Activated CD8-positive, alpha-beta memory T cell treated with anti-CD3 and anti-CD28 coated beads for 36 hours (primary cell): ENCODE measurements around the gene SLC9A3. TPM values are rescaled to one million over a fixed set of nuclear protein-coding genes. Genes with fewer than 3 reads are reported as not detected.

Experiments
- CTCF ChIA-PET: fragments of 350-600 bp; sonication (Branson Sonifier 250); formaldehyde crosslinking; loops from one replicate; lab custom pipeline; 2021; ENCODE audit warnings: antibody characterized with exemption; lab: Charles Lee
- POLR2A ChIA-PET: fragments of 350-600 bp; sonication (Branson Sonifier 250); formaldehyde crosslinking; loops from one replicate; lab custom pipeline; 2021; ENCODE audit warnings: antibody characterized with exemption; lab: Charles Lee
- total RNA-seq, 2 experiments: library from RNA; stranded (reverse); gene quantifications; one replicate each; pipeline ENCODE4 v1.2.3, GENCODE V29; 2021

Gene SLC9A3
- total RNA-seq, 2 experiments from 2014 or later = 2.2 to 2.6 TPM

DNA sequence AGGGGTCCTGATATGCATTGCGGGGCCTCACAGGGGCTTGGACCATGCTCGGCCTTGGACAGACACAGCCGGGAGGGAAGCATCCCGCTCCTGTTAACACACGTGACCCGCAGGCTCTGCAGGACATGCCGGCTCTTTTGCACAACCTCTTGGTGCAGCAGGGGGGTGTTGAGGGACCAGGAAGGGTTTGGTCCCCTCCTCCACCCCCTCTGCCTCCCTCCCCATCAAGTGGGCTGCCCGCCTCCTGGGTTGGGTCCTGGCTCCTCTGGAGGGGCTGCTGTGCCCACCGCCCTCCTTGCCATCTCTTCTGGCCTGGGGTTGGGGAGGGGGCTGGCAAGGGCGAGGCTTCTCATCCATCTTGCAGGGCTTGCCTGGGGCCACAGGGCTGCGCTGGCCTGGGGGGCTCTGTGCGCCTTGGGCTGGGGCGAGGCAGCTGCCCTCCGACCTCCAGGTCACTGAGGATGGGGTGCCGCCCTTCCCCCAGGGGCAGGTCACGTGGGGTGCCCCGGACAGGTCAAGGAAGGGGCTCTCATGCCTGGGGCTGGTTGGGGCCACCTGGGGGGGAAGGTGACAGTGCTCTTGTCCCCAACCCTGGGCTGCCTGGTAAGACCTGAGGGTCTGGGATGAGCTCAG is 16.8 kb upstream of the SLC9A3 start:
- CTCF ChIA-PET = no interaction called here
- POLR2A ChIA-PET = no interaction called here

DNA sequence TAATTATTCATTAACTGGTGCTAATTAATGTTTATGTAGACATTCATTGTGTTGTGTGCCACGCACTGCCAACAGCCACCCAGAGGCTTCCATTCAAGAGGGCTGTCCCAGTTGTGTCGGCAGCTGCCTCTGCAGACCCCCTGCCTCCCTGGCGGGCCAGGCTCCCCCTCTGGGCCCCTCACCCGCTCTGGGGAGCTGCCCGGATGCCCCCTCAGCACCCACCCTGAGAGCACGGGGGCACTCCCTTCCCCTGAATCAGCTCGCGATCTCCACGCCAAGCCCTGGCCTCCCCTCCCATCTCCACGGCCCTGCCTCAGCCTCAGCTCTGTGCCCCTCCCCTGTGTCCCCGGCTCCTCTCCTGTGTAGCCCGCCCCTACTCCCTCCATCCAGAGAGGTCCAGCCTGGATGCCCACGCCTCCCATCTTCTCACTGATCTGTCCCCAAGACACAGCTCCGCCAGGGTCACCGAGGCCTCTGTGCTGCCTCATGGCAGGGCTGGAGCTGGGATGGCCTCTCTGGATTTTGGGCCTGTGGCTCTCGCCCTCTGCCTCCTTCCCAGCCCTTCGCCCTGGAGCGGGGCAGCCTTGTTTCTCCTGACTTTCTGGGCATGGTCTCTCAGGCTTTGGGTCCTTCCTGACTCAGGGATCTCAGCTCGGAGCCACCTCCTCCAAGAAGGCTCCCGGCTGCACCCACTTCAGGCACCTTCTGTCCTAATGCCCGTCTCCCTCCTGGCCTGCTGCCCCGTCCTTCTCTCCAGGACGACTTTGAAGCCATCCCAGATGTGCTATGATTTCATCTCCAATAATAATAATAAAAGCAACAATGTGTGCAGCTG is 16.0 kb upstream of the SLC9A3 start:
- ChIA-PET POLR2A (no interaction called here), CTCF (no interaction called here)

DNA sequence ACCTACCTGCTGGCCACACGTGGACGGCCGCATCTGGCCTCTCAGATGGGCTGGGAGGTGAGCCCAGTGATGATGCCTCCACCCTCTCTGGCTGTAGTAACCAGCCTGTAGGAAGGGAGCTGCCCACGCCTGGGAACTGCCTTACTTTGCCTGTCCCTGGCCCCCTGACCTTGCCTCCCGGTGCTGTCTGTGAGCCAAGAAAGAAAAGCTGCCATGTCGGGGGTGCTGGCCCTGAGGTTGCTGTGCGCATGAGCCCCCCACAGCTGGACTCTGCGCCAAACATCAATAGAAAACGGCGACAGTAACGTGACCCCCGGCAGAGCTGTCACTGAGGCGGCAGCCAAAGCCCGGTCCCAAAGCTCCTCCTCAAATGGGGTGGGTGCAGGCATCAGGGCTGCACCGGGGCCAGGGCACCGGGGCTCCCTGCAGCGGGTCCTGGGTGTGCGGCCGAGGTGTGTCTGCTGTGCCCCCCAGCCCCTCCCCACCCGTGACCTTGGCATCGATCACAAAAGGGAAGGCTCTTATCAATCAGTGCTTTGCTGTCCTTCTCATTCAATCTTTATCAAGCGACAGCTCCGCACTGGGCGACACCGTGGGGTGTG is 15.3 kb upstream of the SLC9A3 start:
- ChIA-PET CTCF (no interaction called here), POLR2A (no interaction called here)

DNA sequence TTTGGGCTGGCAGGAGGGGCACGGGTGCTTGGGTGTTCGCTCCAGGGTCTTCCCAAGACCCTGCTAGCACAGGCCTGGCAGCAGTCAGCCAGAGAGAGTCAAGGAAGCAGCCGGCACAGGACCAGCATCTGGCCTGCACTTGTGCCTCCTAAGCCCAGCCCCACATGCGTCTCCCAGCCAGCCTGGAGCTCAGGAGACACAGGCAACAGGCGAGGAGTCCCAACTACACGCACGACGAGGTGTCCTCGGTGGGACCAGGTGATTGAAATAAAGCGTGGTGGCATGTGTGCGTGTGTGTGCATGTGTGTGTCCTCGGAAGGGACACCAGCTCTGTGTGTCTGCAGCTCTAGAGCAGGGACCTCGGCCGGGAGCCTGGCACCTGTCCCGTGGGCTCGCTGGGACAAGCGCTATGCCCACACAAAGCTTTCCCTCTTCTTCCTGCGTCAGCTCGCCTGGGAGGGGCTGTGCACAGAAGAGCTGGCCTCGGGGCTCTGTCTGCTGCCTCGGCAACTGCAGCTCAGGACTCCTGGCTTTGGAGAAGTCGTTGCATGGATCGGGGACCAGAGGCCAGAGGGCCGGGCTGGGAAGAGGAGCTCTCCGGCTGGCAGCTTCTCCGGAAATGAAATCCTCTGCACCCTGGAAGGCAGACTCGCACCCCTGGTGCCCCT is 14.7 kb upstream of the SLC9A3 start:
- CTCF ChIA-PET = no interaction called here
- POLR2A ChIA-PET = no interaction called here

DNA sequence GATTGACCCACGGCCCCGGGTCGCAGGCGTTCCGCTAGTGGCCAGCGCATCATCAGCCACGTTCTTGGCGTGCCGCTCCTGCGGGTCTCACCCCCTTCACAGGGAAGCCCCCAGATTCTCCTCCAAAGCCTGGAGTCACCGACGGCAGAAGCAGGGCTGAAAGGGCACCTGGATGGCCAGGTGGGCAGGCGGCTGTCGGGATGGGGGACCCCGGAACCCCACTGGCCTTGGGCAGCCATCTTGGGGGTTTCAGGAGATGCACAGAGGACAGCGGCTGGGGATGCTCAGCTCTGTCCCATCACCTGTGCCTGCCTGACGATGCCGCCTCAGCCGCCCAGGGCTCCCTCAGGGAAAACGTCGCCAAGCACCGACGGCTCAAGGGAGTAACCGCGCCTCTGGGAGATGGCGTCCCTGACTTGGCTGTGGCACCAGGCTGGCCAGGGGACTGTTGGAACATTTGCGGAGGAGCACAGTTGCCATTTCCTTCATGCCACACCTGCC is 14.1 kb upstream of the SLC9A3 start:
- ChIA-PET CTCF (no interaction called here), POLR2A (interaction anchor here (0.5 kb wide), 1 partner anchor 61 kb away, joined by 5 read pairs; no protein-coding TSS in a partner anchor)

DNA sequence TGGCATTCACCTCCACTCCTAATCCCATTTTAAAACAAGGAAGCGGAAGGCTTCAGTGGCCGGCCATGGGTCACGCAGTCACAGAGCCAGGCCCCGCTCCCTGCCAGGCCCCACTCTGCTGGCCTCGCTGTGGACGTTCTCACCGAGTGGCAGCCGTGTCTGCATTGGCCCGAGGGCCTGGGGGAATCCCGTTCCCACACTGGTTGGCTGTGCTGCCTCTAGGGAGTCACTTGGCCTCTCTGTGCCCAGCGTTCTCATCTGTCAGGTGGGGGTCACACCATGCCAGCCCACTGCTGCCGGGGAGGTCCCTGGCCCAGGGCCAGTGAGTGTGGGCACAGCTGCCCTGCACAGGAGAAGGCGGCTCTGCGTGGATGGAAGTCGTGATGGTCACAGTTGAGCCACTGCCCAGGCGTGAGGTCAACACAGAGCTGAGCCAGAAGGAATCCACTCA is 13.4 kb upstream of the SLC9A3 start:
- ChIA-PET CTCF (no interaction called here), POLR2A (interaction anchor here (0.5 kb wide), 1 partner anchor 62 kb away, joined by 5 read pairs; no protein-coding TSS in a partner anchor)

DNA sequence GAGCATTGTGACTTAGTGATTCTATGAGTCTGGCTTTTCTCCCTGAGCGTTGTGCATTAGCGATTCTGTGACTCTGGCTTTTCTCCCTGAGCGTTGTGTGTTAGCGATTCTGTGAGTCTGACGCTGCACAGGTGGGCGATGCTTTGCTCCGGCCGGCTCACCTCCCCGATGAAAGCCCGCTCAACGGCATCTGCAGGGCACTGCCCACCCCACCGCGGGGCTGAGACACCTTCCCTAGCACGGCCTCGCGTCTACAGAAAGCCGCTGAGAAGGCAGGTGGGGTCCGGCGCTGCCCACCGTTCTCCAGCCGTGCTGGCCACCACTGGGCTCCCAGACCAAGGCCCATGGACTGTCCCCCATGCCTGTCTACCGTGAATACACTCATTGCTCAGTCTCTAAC is 12.8 kb upstream of the SLC9A3 start:
- POLR2A ChIA-PET = no interaction called here
- CTCF ChIA-PET = no interaction called here

DNA sequence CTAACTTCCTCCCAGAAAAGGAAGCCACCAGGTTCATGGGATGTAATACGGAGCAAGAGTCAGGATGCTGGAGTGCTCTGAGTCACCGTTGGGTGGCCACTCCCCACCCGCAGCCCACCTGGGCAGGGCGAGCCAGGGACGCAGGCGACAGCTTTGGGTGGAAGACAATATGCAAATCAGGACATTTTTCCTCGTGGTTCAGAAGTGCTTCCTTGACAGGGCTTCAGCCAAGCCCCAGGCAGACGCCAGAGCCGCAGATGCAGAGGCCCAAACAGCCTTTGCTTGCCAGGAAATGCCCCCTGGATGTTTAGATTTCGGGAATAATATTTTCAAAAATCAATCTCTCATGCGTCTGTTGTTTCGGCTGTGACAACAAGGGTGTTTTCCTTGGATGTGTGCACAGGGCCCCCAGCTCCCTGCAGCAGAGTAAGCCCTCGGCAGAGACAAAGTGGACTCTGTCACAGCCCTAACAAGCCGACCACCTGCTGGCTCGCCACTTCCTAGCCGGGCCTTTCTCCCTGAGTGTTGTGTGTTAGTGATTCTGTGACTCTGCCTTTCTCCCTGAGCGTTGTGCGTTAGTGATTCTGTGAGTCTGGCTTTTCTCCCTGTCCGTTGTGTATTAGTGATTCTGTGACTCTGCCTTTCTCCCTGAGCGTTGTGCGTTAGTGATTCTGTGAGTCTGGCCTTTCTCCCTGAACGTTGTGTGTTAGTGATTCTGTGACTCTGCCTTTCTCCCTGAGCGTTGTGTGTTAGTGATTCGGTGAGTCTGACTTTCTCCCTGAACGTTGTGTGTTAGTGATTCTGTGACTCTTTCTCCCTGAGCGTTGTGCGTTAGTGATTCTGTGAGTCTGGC is 11.8 kb upstream of the SLC9A3 start:
- CTCF ChIA-PET = no interaction called here
- POLR2A ChIA-PET = no interaction called here

DNA sequence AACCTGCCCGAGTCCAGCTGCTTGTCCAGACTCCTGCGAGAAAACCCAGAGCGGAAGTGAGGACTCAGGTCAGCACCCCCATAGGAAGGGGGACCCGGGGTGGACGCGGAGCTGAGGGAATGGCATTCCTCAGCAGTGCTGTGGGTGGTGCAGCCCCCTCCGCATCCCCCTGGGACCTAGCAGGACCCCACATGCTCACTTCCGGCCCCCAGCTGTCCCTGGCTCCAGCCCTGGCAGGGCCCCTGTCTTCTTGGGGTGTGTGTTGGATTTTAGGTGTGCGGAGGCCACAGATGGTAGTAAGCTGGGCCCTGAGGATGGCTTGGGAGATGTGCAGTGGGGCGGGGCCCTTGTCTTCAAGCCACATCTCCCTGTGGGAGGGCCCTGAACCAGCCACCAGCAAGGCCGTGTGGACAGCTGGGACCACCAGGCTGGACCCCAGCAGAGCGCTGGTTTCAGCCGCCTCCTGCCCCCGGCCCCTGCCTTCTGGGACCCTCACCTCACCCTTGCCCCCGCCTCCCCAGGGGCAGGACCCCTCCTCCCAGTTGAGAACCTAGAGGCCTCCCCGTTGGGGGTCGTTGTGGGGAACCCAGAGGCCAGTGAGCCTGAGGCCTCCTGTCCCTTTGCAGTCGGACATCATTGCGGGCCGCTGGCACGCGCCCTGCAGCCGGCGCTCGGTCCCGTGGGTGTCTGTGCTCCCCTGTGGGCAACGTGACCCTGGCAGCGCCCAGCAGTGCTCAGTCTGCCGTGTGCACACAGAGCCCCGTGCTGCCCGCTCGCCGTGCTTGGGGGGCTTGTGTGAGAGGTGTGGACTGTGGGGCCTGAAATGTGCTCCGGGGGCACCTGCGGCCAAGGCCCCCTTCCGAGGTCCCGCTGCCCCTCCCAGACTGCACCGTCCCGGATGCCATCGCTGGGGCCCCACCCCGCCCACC is 10.8 kb upstream of the SLC9A3 start:
- ChIA-PET CTCF (no interaction called here), POLR2A (no interaction called here)

DNA sequence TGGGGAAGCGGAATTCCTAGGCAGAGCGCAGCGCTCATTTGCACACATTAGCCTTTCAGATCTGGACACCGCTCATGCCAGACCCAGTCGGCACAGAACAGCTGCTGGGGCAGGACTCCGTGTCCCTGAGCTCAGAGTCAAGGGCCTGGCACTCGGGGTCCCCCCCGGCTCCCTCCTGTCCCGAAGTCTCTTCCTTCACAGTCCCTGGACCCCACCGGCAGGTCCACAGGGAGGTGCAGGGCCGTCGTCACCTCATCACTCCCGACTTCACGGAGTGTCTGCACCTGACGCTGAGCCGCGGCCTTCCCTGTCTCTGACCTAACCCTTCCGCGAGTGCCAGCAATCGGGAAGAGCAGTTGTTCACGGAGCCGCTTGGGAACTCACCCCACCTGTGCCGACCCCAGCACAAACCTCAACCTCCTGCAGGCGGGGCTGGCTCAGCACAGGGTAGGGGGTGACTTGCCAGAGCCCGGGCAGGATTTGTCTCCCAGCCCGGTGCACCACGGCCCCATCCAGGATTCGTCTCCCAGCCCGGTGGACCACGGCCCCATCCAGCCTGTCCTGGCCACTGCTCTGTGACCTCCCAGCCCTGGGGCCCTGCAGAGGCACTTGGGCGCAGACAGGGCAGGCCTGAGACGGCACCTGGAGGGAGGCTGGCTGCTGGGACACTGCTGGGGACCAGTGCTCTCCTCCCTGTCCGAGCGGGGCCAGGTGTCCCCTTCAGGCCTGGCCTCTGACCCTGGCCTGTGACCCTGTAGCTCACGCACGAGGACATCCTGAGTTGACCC is 9.9 kb upstream of the SLC9A3 start:
- CTCF ChIA-PET = no interaction called here
- POLR2A ChIA-PET = no interaction called here

DNA sequence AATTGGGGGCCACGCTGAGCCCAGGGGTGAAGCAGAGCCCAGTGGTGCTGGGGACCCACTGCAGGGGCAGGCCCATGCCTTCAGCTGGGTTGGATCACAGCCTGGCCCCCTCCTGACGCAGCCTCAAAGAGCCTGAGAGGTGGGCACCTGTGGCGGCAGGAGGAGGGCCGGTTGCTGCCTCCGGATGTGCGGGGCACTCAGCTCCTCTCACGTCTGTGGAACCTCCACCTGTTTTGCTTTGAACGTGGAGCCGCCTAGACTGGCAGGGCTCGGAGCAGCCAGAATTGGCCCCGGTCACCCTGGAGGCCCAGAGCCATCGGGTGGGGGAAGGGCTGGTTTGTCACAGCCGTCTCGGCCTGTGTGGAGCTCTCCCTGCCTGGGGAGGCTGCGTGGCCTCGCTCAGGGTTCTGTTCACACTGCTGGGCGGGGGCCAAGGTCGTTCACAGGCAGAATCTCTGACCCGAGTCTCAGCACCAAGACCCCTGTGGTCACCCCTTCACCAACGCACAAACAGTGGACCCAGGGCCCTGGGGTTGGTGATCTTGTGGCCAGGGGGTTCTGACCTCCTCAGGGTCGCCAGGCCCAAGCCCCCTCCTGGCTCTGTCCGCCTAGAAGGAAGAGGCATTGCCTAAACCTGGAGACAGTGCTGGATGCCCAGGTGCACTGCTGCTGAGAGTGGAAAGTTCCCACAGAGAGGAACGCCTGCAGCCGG is 9.2 kb upstream of the SLC9A3 start:
- CTCF ChIA-PET = no interaction called here
- POLR2A ChIA-PET = interaction anchor here (0.5 kb wide), 1 partner anchor 78 kb away, joined by 3 read pairs; no protein-coding TSS in a partner anchor

DNA sequence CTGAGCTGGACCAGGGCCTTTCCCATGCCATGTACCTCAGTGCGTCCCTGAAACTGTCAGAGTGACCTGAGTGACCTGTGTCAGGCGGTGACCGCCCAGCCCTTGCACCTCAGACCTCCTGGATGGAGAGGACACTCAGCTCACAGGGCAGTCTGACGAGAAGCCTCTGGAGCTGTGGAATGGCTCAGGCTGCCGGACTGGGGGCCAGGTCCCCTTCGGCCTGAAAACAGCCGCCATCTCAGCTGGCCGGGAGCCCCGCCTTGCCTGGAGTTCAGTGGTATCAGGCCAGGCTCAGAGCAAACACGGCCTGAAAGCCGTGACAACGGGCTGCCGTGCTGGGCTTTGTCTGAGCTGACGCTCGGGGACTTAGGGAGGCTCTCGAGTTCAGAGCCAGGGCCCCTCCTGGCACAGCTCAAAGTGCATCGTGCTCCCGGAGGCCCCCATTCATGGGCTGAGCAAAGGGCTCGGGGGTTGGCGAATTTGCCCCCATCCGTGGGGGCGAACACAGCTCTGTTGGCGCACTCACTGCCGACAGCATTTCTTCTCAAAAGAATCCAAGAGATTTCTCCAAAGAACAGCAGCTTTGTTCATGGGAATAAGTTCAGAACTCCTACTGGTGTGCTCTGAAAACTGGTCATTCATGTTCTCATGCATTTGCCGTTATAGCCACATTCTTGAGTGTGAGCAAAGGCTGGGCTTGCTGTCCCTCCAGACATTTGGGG is 8.4 kb upstream of the SLC9A3 start:
- POLR2A ChIA-PET = interaction anchor here (0.5 kb wide), 1 partner anchor 79 kb away, joined by 3 read pairs; no protein-coding TSS in a partner anchor
- CTCF ChIA-PET = no interaction called here

DNA sequence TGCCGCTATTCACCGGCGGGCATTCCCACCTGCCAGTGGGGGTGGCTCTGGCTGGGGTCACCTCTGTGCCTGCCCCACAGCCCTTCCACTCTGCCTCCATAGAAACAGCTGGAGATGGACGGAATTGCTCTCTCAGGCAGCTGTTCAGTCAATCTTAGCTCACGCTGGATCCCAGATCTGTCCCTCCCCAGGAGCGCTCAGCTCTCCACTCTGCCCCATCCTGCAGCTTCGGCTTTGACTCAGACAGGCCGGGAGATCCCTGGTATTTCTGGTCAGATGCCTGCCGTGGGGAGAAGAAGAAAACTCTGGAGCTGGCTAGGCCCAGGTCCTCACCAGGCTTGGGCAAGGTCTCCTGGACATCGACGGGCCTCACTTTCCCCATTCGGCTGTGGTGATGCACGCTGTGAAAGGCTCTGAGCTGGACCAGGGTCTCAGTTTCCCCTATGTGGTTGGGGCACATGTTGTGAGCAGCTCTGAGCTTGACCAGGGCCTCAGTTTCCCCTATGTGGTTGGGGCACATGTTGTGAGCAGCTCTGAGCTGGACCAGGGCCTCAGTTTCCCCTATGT is 7.6 kb upstream of the SLC9A3 start:
- POLR2A ChIA-PET = no interaction called here
- CTCF ChIA-PET = no interaction called here

DNA sequence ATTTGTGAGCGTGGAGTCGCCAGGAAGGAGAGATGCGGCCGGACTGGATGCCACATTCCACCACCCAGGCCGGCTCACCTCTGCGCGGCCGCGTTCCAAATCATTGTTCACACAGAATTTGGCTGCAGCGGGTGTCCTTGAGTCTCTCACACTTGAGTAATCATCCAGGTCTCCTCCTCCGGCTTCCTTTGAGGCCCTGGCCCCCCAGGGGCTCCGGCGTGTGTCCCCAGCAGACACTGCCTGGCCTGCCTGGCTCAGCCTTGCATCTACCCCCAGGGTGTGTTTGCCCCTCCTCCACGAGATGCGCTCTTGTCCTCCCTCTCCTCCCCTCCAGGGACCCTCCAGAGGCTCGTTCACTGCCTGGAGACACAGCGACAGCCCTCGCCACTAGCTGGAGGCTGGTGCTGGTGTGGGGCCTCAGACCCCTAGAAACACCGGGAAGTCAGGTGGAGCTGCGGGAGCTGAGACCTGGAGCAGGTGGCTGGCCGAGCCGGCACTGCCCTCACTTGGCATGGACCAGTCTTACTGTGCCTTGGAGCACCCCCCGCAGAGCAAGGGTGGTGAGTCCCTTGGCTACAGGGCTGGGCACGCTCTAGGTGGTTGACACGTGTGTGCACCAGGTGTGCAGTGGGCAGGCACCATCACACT is 7.0 kb upstream of the SLC9A3 start:
- ChIA-PET CTCF (no interaction called here), POLR2A (interaction anchor here (0.6 kb wide), 1 partner anchor 358 kb away, joined by 3 read pairs; no protein-coding TSS in a partner anchor)
